Dedifferentiated amniotic fluid mesenchymal stem cell (primary cell): ENCODE data around the gene TRAPPC2L.
"Not testable (repeated sequence)": the region's sequence is repeated elsewhere in the genome, so short reads cannot be mapped to it uniquely, and the experiment has no call there.

Experiments
- DNase-seq: peaks from one replicate; pipeline ENCODE4 v3.0.0-alpha.2; 2016; ENCODE audit errors: extremely low spot score

Gene TRAPPC2L

GRCh38 chr16:88891083-88891482, 34.2 kb downstream of the TRAPPC2L start:
- no peak for DNase-seq

- no peak for DNase-seq
These were observed 35.1 kb downstream of the TRAPPC2L start for GRCh38 chr16:88892065-88892464.

- no peak for DNase-seq
These were observed 36.4 kb downstream of the TRAPPC2L start for GRCh38 chr16:88893127-88893968.

- not testable (repeated sequence) for DNase-seq
These were observed 37.3 kb downstream of the TRAPPC2L start for GRCh38 chr16:88894266-88894665.

GRCh38 chr16:88894681-88895300, 37.9 kb downstream of the TRAPPC2L start:
- DNase-seq = no peak

- DNase-seq = no peak
These were observed 38.4 kb downstream of the TRAPPC2L start for GRCh38 chr16:88895335-88895734.

GRCh38 chr16:88896238-88897070, 39.5 kb downstream of the TRAPPC2L start:
- DNase-seq = no peak

GRCh38 chr16:88897696-88898425, 40.9 kb downstream of the TRAPPC2L start:
- no peak for DNase-seq

- DNase-seq = no peak
These were observed 43.2 kb downstream of the TRAPPC2L start for GRCh38 chr16:88899901-88900661.

GRCh38 chr16:88900662-88901052, 43.7 kb downstream of the TRAPPC2L start:
- no peak for DNase-seq

- no peak for DNase-seq
These were observed 44.9 kb downstream of the TRAPPC2L start for GRCh38 chr16:88901718-88902337.

GRCh38 chr16:88902744-88903143, 45.8 kb downstream of the TRAPPC2L start:
- no peak for DNase-seq

- DNase-seq = no peak
These were observed 46.3 kb downstream of the TRAPPC2L start for GRCh38 chr16:88903267-88903666.

- no peak for DNase-seq
These were observed 47.9 kb downstream of the TRAPPC2L start for GRCh38 chr16:88904676-88905365.

- DNase-seq = no peak
These were observed 48.6 kb downstream of the TRAPPC2L start for GRCh38 chr16:88905563-88905962.

GRCh38 chr16:88906020-88906419, 49.1 kb downstream of the TRAPPC2L start:
- DNase-seq = no peak

- DNase-seq = no peak
These were observed 49.7 kb downstream of the TRAPPC2L start for GRCh38 chr16:88906535-88907105.

GRCh38 chr16:88907768-88908167, 50.8 kb downstream of the TRAPPC2L start:
- DNase-seq = no peak

GRCh38 chr16:88908307-88908706, 51.4 kb downstream of the TRAPPC2L start:
- DNase-seq = no peak
